ENCODE data around the gene CCDC174.

DNA sequence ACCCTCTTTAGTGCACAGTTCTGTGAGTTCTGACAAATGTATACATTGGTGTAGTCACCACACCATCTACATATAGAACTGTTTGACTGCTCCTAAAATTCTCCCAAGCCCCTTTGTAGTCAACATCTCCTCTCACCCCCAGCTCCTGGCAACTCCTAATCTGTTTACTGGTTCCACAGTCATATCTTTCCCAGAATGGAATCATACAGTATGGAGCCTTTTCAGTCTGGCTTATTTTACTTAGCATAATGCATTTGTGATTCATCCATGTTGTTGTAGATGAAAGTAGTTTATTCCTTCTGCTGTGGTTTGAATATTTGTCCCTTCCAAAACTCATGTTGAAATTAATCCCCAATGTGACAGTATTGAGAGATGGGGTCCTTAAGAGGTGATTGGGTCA is 41.6 kb upstream of the CCDC174 start:
- TF ChIP-seq, protein P1, sequence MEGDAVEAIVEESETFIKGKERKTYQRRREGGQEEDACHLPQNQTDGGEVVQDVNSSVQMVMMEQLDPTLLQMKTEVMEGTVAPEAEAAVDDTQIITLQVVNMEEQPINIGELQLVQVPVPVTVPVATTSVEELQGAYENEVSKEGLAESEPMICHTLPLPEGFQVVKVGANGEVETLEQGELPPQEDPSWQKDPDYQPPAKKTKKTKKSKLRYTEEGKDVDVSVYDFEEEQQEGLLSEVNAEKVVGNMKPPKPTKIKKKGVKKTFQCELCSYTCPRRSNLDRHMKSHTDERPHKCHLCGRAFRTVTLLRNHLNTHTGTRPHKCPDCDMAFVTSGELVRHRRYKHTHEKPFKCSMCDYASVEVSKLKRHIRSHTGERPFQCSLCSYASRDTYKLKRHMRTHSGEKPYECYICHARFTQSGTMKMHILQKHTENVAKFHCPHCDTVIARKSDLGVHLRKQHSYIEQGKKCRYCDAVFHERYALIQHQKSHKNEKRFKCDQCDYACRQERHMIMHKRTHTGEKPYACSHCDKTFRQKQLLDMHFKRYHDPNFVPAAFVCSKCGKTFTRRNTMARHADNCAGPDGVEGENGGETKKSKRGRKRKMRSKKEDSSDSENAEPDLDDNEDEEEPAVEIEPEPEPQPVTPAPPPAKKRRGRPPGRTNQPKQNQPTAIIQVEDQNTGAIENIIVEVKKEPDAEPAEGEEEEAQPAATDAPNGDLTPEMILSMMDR (IDR thresholded peaks at IDR 0.05), result no peak
- TF ChIP-seq POLR2A (IDR thresholded peaks at IDR 0.05), result no peak

Data from heart left ventricle (tissue), 13 donors.